Measurements from ENCODE around the gene ACSL6.
A peak's percentile ranks its signal among the peaks of the same experiment; 100 is the strongest.

Gene ACSL6

DNA sequence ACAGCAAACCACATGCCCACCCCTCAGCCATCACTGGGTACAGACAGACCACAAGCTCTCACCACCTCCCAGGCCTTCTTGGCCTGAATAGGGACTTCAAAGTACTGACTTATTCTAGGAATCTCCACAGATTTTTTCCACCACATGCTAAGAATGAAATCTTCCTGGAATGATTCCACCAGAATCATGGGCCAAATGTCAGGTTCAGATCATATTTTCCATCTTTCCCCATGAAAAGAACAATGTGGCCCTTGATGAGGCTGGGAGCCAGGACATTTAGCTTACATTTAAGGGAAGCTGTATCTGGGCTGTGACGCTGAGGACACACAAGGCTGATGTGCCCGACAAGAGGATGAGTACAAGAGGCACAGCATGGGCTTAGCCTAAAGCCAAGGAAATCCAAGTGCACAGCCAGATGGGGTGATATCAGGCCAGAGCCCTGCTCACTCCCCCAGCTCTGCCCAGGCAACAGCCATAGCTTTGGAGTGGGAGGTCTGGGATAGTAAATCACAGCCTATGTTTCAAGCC lies 28.1 kb downstream of the ACSL6 start:
- no peak for DNase-seq (ENCODE audit: low spot score)

DNA sequence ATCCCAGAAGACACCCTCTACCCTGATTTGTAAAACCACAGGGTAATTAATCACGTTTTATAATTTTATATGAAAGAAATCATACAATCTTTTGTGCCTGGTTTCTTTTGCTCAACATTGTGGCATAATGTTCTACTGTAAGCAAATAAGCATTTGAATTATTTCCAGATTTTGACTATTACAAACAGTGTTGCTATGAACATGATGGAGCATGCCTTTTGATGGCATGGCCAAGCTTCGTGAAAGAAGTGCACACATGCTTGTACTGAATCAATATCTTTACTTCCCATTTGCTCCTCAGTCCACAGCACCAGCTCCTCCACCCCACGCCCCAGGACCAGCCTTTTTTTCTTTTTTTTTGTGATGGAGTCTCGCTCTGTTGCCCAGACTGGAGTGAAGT lies 29.9 kb downstream of the ACSL6 start:
- no peak for DNase-seq (ENCODE audit: low spot score)

DNA sequence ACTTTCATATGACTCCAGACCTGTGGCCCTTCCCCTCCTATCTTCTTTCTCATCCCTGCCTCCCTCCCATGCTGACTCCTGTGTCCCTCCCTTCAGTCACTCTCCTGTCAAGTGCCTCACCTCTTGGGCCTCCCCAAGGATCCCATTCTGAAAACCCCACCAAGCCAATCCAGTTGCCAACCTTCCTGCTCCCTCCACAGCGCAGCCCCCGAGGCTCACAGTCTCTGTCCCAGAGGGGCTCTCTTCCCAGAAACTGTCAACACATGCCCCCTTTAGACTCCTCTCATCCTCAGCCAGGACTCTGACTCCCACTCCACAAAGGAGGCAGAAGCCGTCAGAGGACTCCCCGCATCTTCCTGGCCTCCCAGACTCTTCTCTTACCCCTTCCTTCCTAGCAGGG lies 30.8 kb downstream of the ACSL6 start:
- no peak for DNase-seq (ENCODE audit: low spot score)

DNA sequence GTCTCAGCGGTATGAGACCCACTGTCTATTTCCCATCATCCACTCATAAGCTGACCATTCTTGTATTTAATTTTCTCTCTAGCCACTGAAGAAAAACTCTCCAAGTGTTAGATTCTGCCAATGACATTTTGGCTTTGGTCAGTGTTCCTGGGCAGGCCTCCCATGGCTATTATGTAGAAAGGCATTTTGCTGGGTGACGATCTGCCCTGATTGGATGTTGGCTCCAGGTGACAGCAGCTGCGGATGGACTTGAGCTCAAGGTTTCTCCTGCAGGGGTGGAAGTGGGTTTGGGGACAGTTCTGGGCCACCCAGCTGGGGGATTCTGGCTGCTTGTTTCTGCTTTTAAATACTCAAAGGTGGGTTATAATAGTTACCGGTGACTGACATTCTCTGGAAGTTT lies 31.6 kb downstream of the ACSL6 start:
- DNase-seq (ENCODE audit: low spot score) = no peak

DNA sequence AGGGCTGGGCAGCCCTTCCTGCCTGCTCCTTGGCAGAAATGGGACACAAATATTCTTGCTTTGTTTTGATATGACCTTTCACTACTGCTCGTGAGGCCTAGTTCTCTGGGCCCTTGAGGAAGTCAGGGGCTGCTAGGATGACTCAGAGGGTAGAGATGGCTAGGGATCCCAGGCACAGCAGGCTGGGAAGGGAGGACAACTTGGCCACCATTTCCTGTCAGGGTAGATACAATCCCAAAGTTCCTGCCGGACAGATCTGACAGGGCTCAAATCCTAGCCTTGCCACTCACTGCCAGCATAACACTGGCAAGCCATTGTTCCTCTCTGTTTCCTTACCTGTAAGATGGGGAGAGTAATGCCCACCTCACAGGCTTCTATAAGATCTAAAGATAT lies 34.2 kb downstream of the ACSL6 start:
- DNase-seq (ENCODE audit: low spot score) = no peak

DNA sequence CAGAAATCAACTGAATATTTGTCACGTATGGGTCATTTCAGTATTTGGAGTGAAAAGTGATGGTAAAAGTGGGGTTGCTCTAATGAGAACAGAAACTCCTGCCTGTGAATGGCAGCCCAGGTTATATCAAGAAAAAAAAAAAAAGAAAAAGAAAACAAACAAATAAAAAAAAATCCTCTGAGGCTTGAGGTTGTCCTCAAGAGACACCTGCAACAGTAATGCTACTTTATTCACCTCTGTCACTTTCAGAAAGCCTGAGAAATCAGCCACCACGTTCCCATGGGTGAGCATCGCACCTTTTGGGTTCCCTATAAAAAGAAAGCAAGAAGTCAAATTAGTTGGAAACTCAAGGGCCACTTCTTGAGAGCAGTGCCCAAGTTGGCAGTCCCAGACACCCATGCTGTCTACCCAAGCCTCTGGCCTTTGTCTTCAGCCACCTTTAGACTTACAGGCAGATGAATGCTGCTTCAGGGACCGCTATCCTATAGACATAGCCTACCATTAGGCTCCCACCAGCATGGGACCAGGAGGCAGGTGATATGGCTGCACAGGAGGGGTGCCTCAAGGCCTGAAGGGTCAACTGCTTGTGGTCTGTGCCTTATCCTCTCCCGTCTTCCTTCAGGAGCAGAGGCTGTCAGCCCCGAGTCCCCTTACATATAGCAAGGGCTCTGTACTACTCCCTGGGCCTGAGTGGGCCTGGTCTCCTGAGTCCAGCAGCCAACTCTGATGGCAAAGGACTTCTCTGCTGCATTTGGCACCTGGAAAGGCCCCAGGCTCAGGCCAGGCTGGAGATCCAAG lies 34.8 kb downstream of the ACSL6 start:
- DNase-seq (ENCODE audit: low spot score) = no peak

DNA sequence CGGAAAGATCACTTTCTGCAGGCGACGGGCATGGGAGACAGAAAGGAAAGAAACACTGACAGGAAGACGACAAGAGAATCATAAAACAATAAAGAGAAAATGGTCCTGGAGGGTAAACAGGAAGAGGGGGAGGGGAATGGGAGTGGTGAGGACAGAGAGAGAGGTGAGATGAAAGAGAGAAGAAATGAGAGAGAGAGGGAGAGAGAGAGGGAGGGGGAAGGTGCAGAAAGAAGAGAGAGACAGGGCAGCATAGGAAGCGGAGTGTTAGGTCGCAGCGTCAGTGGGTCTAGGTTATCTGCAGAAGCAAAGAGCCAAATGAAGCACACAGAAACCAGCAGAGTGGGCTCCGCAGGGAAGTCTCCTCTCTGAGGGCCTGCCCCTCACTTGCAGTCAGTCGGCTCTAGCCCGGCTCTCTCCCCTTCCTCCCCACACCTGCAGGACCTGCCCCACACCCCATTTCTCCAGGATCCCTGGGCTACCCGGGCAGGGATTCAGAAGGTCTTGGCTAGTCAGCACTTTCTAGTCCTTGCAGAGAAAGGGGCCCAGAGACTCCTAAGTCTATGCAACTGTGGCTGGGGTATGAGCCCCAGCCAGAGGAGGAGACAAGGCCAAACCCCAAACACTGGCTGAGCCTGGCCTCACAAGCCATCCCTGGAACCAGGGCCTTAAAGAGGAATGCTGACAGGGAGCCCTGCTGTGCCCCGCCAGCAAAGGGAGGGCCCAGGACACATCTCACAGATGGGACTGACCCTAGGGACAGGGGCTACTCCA lies 36.3 kb downstream of the ACSL6 start:
- DNase-seq (ENCODE audit: low spot score) = no peak

DNA sequence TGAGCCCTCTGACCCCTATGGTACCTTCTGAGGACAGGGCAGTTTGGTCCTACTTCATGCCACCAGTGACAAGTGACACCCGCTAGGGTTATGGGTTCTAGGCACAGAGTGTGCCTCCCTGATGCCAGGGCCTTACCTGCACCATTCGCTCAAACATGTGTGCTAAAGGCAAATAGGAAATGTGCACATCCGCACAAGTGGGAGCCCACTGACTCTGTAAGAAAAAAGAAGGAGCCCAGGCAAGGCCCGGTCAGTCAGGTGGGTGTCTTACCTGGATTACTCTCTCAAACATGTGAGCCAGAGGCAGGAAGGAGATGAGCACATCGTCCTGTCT lies 36.9 kb downstream of the ACSL6 start:
- DNase-seq (ENCODE audit: low spot score) = no peak

DNA sequence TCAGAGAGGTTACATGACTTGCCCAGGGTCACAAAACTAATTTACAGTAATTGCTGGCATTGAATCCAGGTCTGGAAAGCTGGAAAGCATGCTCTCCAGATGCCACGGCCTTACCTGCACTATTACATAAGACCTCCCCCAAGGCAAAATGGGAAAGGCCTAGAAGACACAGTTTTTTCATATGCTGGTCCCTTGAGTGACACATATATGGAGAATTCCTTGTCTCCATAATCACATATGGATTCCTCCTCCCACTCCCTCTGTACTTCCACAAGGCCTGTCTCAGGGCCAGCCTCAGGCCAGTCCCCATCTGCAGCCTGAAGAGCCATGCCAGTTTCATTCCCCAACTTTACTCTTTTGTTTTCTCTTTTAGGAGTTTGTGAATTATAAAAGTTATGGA lies 37.4 kb downstream of the ACSL6 start:
- no peak for DNase-seq (ENCODE audit: low spot score)

DNA sequence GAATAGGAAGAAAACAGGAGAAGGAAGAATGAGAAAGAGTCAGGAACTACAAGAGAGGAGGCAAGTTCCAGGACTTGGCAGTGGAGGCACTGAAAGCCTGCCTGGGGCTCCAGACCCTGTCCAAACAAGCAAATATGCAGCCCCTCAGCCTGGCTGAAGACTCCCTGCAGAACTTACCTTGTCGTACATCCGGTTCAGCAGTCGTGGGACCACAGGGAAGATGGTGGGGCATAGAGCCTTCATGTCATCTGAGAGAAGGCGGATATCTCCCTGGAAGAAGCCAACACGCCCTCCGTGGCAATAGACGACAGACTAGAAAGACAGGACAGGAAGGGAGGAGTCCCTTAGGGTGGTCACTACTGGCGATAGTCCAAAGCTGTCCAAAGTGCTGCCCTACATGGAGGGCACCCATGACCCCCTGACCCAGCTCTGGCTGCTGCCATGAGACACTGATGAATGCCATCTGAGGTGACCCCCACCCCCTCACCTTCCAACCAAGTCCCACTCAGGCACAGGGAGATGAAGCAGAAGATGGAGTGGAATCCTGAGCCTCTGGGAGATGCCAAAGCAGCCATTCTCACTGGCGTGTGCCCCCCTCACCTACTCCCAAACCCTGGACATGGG lies 38.3 kb downstream of the ACSL6 start:
- no peak for DNase-seq (ENCODE audit: low spot score)

DNA sequence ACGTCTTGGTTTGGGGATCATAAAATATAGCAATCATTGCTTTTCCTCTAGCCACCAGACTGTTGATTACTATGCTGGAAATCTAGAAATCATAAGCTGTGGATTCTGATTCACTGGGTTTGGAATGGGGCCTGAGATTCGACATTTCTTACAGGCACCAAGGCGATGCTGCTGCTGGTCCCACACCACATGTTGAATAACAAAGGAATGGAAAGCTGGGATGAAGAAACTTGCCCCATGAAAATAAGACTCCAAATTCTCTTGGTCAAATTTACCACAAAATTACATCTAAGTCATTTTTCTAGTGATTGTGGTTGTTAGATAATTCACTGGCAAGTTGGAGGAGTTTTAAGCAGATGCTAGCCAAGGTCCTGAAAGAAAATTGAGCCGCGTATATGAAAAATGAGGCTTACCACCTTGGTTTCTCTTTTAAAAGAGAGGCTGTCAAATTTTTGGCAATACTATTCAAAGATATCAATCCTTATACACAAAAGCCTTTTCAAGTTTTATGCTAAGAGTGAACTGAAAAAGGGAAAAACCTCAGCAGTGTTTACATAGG lies 43.0 kb downstream of the ACSL6 start:
- DNase-seq (ENCODE audit: low spot score) = no peak

DNA sequence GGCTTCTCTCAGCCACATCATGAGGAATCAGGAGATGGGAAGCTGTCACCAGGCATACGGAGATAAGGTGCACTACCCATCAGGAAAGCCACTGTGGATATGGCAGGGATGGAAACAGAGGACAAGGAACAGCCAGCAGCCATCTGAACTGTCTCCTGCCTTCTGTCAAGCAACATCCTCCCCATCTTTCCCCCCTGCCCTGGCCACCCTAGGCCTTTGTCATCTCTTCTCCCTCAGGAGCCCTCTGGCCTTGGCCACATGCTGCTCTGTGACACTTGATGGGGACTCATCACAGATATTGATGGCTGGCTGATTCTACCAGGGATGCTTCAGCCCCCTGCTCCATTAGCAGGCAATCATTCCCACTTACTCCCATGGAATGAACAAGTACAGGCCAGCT lies 44.9 kb downstream of the ACSL6 start:
- DNase-seq (ENCODE audit: low spot score) = peak; percentile 27

DNA sequence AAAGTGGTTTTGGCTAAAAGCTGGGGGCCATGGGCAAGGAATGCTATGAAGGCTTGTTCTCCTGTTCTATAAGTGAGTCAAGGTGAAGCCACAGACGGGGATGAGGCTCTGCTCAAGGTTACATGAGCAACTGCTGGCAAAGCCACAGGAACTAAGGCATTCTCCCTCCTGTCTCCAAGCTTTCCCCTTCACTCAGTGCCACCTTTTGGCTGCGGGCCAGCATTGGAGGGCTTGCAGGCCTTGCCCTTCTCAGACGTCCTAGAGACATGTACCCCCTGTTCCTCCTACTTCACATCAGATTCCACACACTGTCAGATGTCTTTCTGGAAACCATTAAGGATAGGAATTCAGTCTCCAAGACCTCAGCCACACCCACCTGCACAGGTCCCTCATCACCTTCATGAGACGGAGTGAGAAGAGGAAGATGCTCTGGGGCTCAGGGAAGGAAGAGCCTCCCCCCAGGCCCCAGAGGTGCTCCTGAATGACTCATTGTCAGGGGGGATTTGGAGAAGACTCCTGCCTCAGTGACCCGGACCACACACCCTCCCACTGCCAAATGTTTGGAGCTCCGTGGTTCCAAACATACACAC lies 45.5 kb downstream of the ACSL6 start:
- DNase-seq (ENCODE audit: low spot score) = no peak

DNA sequence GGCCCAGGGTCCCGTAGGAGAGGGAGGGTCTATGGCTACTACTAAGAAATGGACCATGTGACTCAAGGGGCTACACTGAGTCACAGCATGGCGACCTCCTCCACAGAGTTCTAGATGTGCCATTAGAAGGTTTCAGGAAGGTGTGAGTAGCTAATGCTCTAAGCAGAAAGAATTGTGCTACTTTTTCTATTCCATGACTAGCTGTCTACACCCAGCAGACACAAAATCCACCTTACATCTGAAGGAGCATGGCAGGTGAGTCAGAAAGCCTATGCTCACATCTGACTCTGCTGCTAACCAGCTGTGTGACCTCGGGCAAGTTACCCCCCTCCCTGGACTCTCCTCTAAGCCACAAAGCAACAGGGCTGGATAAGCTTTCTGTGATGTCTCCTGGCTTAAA lies 51.6 kb downstream of the ACSL6 start:
- DNase-seq (ENCODE audit: low spot score) = no peak

DNA sequence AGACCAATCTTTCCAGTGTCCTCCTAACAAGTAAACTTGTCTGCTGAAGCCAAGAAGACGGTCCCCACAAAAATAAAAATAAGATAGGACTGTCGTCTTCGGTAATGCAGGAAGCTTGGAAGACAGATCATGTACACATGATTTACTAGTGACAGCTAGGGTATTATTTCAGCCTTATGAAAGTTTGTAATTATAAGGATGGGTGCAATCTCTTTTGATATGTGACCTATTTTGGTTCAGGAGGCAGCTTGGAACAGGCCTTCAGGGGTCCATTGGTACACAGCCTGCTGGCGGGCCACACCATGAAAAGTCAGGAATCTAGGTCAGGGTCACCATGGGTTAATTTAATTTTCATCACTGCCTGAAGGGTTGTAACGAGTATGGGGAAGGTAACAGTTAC lies 52.3 kb downstream of the ACSL6 start:
- no peak for DNase-seq (ENCODE audit: low spot score)

DNA sequence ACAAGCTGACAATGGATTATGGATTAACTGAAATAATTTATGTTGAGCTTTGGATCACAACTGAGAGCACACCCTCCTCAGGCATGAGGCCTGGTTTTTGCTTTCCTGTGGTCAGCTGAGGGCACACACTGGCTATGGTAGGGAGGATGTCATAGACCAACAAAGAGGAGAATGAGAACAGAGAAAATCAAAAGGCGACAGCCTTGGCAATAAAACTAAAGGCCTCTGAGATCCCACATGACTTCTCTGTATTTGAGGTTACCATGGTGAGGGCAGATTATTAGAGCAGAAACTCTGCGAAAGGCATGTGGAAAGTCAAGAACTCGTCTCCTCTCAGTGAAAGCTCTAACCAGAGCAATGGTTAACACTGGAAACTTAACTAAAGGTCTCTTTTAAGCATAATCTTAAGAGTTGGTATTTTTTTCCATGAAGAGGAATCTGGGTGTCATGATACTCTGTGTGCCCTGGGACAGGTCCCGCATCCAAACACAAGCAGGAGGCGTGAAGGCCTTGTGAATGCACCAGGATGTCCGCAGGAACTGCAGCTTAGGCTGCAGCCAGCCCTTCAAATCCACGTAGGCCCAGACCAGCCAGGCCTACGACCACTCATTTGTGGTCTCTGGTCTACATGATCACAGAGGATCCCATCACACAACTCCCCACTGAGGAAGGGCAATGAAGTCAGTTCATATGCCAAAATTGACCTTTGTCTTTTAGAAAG lies 53.6 kb downstream of the ACSL6 start:
- DNase-seq (ENCODE audit: low spot score) = no peak

DNA sequence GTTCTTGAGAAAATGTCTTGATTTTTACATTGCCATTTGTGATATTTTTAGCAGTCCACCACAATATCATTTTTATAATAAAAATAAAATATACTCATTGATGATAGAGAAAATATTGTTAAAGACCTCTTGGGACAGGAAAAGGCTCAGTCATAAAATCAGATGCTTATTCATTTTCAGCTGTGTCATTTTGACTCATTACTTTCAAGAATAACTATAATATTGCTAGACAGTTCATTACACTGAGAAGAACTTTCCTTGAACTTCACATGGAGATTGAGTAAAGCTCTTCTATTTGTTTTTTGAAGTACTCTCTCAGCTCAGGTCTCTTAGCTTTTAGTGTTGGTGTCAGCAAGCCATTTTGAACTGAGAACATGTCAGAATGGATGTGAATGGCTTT lies 57.5 kb downstream of the ACSL6 start:
- no peak for DNase-seq (ENCODE audit: low spot score)

DNA sequence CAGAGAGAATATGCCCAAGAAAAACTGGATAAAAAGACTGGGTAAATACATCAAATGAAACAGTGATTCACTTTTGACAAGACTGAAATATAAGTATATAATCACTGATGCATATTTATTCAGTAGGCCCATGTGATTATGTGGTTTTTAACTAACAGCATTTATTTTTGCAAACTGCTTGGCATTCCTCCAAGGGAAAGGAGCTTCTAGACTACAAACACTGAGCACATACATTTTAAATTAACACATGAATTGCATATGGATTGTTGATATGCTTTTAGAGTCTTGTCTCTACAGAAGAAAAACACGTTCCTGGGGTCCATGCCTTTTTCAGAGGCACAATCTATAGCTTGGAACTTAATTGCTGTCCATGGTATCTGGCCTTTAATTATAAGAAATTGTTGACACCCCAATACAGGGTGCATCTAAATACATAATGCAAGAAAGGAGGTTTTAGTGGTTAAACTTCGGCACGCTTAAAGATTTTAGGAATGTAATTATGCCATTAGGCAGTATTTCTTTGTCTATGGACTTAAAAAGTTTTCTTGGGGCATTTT lies 59.1 kb downstream of the ACSL6 start:
- DNase-seq (ENCODE audit: low spot score) = no peak

DNA sequence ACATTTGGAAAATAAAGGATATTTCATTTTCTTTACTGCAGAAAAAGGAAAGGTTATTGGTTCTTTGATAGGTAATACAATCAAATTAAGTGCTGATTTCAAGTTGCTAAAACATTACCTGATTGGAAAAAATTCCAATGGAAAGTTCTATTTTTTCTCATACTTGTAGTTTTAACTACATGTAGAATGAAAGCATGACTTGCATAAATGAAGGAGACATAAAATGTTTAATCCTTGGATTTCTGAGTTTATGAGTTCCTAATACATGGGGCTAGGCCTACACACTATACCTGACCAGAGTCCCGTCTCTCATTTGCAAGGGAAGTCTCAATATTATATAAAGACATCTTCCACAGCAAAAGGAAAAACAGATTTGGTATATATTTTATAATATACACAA lies 60.8 kb downstream of the ACSL6 start:
- no peak for DNase-seq (ENCODE audit: low spot score)

DNA sequence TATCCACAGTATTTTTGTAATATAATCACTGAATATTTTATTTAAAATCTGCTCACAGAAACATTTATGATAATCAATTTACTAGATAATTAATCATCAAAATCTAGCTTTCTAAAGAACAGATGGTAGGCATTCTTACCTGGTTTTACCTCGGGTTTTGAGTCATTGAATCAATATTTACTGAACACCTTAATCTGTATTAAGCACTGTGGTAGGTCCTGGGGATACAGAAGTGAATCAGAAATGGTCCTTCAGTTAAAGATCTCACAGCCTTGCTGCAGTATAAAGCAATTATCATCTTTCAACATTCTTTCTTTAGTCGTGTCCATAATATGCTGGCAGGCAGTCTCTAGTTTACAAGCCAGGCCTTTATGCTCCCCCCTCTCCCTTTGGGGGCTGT lies 64.0 kb downstream of the ACSL6 start:
- no peak for DNase-seq (ENCODE audit: low spot score)

DNA sequence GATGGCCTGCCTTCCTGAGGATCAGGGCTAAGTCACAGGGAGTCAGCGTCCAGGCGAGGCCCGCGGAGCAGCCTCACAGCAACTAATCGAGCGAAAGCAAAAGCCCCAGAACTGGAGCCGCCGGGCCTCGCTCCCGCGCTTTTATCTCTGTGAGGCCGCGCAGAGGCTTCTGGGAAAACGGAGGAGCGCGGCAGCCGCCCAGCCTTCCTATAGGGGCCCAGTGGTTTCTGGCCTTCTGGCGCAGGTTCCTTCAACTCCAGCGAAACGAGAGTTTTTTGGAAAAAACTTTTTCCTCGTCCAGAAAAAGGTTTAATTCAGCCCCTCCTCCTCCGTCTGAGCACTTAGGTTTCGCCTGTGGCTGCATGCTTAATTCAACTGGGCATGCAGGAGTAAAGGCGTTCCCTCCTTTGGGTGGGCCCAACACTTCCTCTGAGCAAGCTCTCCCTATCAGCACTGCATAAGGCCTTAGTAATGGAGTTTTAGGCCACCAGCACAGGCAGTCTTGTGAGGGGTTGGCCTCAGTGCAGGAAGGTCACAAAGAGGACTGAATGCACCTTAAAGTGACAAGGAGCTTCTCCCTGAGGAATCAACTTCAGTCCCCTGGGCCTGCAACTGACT lies 65.8 kb downstream of the ACSL6 start, which contains the start of gene MEIKIN:
Gene MEIKIN (minus strand): TSS at position 113 of the 618 bp plus-strand sequence. CDS start 158 bp downstream, outside the sequence.
- no peak for DNase-seq (ENCODE audit: low spot score)

Measured in SK-N-DZ (cell line).